Ramos (cell line): Measurements from ENCODE around the gene LRPPRC.
"Not testable (repeated sequence)": the region's sequence is repeated elsewhere in the genome, so short reads cannot be mapped to it uniquely, and the experiment has no call there.

Experiments used
- in situ Hi-C: fragments of 300-500 bp; cut with MboI; formaldehyde crosslinking; loops from one replicate; pipeline ENCODE4 v1.14.3; 2022; ENCODE audit warnings: low sequenced_read_pairs; ENCODE audit not compliant: unreplicated experiment

Gene LRPPRC

DNA sequence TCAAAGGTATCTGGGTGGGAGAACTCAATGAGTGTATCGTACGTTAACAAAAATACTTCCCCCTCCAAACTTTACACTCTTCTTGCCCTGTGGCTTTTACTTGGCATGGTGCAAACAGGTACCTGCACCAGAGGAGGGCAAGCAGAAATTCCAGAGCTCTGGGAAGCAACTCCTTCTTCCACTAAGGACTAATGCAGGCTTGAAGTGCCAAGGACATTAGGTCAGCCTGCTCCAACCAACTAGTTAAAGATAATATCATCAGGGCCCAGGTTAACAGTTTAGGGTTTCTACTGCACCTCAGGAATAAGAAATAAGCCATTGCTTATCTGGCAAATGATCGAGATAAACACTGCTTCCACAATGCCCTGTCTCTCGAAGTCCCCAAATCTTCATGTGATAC is 70.4 kb downstream of the LRPPRC start:
- in situ Hi-C loops = no loop called here

DNA sequence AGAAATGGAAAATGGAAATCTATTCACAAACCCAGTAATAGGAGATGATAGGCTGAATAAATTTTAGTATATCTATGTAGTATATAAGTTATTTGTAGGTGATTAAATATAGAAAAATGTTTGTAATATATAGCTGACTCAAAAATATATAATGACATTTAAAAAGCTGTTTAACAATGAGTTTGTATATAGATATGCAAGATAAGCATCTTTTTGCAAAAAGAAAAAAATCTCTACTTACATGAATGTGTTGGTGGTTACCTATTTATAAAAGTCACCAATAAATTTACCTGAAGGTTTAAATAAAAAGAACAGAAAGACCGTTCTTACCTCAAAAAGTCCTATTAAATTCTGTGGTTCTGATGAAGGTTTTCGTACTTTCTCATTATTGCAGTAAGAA is 71.3 kb downstream of the LRPPRC start:
- in situ Hi-C loops = no loop called here

DNA sequence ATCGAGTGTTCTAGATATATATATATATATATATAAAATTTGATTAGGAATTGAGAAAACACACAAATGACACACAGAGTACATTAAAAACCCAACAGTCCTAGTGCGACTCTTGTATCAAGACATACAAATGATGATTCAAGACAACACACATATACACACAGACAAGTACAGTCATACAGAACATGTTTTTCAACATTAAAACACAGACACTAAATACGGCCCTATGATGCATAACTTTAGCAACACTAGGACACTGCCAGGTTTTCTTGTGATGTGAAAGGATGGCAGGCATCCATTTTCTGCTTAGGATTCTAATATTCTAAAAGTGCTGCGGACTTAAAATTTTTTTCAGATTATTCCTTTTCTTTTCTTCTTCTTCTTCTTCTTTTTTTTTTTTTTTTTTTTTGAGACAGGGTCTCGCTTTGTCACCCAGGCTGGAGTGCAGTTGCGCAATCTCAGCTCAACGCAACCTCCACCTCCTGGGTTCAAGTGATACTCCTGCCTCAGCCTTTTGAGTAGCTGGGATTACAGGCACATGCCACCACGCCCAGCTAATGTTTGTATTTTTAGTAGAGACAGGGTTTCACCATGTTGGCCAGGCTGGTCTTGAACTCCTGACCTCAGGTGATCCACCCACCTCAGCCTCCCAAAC is 84.5 kb downstream of the LRPPRC start:
- in situ Hi-C loops = not testable (repeated sequence)

DNA sequence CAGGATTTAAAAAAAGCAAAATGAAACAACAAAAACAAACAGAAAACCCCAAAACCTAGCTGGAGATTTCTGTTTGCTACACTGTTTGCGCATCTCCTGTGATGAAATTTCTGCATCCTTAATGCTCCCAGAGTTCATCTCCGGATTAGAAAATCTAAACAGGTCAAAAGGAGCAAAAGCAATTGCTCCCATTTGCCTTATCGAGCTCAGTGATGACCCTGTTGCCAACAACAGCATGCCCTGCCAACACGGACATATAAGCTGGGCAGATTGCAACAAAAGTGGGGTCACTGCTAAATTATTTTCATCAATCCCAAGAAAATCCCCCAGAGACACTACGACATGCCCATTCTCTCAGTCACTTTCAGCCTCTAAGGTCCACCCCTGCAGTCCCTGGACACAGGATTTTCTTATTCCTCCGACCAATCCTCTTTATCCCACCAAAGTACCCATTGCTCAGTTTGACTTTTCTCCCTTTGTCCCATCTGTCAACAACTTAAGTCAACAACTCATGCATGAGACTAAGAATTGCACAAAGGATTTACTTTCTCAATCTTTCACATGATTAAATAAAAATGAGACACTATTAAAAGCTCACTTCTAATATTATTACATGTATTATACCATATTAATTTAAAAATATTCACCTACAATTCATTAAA is 89.2 kb downstream of the LRPPRC start:
- in situ Hi-C loops = no loop called here

DNA sequence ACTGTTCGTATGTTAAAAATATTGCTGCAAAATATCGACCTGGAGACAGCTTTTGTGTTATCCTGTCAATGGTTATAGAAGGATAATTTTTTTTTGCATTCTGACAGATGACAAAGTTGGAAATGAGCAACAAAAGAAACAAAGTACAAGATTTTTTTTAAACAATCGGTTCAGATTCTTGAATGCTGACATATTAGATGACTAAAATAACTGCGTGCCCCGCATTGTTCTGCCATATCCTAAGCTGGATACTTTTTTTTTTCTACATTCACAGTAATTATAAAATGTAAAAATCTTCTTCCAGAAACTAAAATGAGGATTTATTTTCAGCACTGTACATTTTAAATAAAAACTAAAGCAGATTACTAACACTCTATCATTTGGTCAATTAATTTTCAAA is 89.9 kb downstream of the LRPPRC start:
- in situ Hi-C loops = no loop called here

DNA sequence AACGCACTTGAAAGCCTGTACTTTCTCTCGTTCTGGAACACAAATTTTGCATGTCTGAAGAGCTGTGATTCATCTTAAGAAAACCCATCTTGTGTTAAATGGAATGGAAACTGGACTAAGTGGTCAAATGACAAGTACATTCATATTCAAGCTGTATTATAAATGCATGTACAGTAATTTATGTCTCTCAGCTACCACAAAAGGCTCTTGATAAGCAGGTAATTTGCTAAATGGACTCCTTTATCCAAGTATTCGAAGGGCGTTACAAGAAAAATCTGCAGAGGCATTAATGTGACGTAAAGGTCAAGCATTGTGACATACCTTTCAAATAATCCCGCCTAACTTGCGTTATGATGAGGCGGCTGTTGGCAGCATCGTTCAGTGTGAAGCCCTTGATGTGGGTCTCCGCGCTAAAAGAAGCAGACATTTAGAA is 90.4 kb downstream of the LRPPRC start:
- in situ Hi-C loops = no loop called here

DNA sequence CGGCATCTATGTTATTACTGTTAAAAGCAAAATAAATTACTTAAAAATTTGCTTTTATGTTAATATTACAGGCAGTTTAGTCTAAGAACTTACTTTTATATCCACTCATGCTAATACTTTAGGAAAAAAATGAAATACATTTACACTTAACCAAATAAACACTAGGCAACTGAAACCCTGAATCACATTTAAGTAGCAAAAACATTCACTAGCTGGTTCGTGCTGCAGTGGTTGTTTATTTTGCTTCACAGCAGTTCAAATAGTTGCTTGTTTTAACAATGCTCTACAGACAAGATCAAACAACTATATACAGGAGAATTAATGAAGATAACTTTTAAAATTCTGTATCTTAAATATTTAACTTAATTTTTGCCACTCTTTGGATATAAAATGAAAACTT is 96.2 kb downstream of the LRPPRC start:
- in situ Hi-C loops = loop anchor here (25.0 kb wide), 1 partner anchor 1063 kb away; no protein-coding TSS in a partner anchor

DNA sequence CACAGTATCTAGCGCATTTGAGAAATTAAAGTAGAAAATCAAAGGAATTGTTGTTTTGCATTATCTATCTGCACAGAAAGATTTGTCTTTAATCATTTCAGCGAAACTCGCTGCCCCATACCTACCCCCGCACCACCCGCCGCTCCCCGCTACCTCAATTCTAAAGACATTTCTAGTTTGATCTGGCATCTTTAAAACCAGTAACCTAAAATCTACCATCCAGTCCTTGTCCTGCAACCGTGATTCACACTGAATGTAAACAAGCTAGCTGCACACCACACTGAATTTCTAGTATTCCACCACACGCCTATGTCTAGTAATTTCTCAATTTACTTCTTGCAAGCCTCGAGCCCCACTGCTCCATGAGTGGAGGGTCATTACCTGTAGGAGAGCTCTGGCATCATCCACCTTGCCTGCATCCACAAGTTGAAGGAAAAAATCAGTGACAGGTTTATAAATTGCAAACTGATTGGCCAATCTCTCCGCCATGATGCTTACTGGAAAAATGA is 96.9 kb downstream of the LRPPRC start:
- in situ Hi-C loops = loop anchor here (25.0 kb wide), 1 partner anchor 1063 kb away; no protein-coding TSS in a partner anchor

DNA sequence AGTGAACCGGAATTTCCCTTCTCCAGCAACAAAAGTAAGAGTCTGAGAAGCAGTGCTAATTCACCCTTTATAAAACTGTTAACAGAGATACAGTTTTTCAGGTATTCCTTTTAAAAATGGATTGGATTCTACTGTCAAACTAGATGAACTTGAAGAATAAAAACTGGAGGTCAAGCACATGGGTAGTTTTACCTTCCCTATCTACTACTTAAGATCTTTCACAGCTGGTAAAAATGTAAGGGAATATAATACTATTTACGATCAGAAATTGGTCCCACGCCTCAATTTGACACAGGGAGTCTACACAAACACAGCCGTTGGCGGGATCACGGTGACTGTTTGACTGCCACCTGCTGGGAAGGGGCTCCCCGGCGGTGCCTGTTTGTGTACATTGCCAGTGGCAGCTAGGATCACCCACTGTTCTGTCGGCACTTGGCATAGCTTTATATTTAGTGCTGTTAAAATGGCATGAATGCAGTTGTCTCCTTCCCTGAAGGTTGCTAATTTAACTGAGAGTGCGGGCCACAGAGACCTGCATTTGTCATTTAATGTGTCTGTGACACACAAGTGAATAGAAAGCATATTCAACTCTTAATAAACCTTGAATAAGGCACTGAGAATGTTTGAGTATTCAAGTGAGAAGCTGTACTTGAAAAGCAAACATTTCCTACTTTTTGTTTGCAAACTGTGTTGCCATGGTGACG is 97.5 kb downstream of the LRPPRC start:
- in situ Hi-C loops = loop anchor here (25.0 kb wide), 1 partner anchor 1064 kb away; no protein-coding TSS in a partner anchor

DNA sequence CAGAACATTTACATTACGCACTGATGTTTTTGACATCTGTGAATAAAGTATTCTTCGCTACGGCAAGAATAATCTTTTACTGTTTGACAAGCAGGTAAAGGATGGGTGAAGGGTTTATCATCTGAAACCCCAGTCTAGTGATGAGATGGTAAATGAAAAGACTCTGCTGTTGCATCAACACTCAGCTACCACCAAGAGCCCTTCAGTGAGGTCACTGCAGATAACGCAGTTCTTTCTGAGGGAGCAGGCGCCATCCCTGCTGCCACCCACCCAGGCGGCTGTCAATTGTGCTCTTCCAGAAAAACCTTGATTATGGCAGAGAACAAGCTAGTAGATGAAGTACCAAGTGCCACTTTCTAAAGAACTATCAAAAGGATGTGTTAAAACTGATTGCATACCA is 98.3 kb downstream of the LRPPRC start:
- in situ Hi-C loops = loop anchor here (25.0 kb wide), 1 partner anchor 1065 kb away; no protein-coding TSS in a partner anchor

DNA sequence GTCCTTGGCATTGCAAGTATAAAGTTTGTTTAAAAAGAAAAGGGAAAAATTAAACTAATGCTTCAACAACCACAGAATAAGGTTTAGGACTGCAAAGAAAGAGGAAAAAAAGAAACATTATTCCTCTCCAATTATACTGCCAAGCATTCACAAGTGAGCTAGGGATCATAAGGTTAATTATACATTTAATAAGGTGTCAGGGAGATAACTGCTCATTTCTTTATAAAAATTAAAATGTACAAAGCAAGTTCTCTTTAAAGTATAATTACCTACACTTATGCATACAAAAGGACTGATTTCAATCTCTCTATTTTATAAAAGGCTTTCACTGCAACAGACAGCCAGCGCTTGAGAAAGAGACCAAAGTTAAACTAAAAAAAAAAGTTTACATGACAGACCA is 98.9 kb downstream of the LRPPRC start:
- in situ Hi-C loops = loop anchor here (25.0 kb wide), 1 partner anchor 1065 kb away; no protein-coding TSS in a partner anchor

DNA sequence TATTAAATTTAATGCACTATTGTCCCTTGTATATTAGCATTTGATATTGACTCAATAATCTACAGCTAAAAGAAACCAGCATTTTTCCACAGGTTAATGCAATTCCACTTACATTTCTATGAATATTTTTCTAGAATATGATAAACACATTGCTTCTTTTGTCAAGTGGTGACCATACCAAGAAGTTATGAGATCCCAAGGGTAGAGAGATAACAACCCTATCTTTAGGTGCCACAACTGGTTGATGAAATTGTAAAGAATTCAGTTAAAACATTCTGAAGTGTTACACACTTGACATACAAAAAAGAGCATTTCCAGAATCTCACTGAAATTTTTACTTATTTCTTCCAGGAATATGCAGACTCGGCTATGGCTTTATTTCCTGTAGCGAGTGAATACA is 101.0 kb downstream of the LRPPRC start:
- in situ Hi-C loops = loop anchor here (25.0 kb wide), 1 partner anchor 1068 kb away; no protein-coding TSS in a partner anchor

DNA sequence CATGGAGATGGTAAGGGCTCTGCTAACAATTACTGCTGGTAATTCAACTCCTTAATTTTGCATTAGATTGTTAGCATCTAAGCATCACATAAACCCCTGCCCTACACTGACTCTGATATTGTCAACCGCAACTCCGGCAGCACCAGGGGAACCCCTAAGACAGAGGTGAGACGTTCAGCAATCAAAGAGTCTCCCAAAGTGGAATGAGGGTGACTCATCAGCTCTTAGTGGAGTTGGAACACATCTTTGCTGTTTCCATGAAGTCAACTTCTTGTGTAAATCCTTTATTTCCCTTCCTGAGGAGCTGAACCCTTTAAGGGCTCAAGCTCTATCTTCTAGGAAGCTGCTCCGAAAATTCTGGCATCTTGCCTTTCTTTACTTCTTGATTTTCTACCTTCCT is 104.9 kb downstream of the LRPPRC start:
- in situ Hi-C loops = loop anchor here (25.0 kb wide), 1 partner anchor 1071 kb away; no protein-coding TSS in a partner anchor

DNA sequence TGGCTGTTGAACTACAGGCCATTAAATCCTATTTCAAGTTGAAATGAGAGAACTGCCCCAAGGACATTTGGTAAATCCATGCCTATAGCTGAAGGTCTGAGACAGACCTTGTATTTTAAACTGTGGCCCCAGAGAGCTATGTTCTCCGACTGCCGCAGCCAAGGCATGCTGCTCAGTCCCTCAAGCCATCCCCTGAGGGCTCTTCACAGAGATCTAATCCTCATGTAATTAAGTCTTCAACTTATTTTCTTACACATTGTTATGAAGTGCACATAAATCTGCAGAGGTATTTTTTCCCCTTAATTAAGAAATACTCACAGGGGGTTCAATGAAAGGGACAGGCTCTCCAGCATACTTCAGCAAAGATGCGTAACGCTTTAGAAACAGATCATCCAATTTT is 106.4 kb downstream of the LRPPRC start:
- in situ Hi-C loops = loop anchor here (25.0 kb wide), 1 partner anchor 1073 kb away; no protein-coding TSS in a partner anchor

DNA sequence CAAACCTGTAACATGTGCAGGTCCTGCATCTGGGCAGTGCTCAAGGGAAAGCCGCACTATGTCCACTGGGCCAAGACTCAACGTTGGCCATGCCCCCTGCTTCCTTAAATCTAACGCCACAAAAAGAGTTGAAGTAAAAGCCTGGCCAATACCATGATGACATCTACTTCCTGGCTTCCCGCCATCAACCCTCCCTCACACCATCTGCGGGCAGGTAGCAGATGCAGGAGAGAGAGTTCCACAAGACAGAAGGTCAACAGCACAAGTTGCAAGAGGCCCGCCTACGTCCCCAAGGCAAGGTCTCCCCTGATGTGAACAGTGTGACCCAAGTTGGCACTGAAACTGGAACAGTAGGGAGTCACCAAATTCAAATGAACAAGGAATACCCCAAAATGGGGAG is 108.6 kb downstream of the LRPPRC start:
- in situ Hi-C loops = loop anchor here (25.0 kb wide), 1 partner anchor 1075 kb away; no protein-coding TSS in a partner anchor

DNA sequence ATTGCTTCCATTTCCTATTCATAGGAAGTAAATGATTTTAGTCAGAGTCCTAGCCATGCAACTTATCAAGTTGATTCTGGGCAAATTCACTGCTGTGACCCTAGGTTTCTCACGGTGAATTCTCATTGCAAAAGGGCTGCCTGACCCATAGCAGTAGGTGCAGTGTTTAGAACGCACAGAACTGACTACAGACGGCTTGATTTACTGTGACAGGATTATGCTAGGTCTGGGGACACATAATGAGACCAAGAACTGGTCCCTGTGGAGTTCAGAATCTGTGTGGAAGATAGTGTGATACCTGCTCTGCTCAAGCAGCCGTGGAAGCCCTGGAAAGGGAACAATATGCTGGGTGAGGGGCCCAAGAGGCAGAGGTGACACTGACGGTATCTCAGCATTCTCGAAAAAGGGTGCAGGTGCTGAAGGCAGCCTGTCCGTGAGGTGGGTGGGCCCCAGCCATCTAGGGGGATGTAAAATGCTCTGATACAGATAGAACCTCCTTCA is 110.6 kb downstream of the LRPPRC start:
- in situ Hi-C loops = loop anchor here (25.0 kb wide), 1 partner anchor 1077 kb away; no protein-coding TSS in a partner anchor

DNA sequence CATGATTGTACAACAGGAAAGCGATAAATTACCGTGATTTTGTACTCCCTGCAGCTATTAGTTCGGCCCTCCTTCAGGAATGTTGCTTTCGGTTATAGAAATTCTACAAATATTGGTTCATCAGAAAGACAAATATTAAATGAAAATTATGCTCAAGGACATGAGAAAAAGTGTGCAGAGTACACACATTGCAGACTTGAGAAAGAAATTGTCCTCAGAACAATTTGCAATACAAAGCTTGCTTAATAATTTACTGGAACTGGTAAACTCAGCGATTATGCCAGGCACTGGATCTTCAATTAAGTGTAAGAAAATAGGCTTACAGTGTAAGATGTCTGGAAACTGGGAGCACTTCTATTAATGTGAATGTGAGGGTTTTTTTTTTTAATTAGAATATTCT is 111.1 kb downstream of the LRPPRC start:
- in situ Hi-C loops = loop anchor here (25.0 kb wide), 1 partner anchor 1078 kb away; no protein-coding TSS in a partner anchor

DNA sequence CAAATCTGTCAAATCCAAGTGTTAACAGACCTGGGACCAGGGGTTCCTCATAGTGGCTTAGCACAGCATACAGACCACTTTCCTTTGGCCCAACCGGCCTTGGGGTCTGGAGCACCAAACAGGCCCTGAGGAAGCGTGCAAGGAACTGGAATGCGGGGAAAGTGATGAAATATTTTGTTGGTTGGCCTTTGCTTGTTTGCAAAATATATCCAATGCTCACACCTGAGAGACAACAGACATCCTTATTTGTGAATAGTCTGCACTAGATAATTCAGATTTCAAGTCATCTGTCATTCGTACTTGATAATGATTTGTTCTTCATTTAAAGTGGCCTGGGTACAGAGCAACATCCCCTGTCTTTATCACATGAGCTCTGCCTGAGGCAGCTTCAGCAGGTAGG is 113.5 kb downstream of the LRPPRC start:
- in situ Hi-C loops = loop anchor here (25.0 kb wide), 1 partner anchor 1080 kb away; no protein-coding TSS in a partner anchor

DNA sequence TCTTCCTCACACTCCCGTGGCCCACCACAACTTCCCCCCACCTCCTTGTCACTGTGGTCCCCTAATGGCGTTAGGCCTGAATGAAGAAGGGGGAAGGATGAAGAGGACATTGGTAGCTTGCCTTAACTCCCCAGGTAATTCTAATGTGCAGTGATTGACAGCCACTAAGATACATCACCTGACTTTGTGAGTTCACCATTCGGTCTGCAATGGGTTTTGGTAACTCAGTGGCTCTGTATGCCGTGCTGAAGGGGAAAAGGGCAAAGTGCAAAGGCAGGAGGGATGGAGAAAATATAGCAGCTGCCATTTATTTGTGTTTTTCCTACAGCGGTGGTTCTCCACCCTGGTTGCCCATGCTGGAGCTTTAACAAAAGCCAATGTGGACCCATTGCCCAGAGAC is 114.8 kb downstream of the LRPPRC start:
- in situ Hi-C loops = loop anchor here (25.0 kb wide), 1 partner anchor 1081 kb away; no protein-coding TSS in a partner anchor

DNA sequence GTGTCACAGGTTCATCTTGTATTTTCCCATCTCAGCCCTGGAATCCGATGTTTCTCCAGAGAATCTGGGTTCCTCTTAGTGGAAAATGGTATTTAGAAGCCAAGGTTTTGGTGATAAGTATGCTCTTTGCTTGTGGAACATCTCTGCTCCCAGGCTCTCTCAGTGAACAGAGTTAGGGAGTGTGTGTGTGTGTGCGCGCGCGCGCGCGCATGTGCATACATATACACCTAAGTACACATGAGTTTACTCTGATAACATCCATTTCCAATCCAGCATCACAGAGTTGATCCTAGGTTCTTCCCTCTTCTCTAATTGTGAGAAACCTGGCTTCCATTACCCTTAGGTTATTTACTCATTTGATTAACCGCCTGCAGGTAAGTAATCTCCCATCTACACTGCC is 115.3 kb downstream of the LRPPRC start:
- in situ Hi-C loops = loop anchor here (25.0 kb wide), 1 partner anchor 1082 kb away; no protein-coding TSS in a partner anchor
